Stimulated activated CD4-positive, alpha-beta T cell treated with anti-CD3 and anti-CD28 coated beads, Interleukin-12 subunit alpha, Interleukin-12 subunit beta, amount 100 ng/mL, for 48 hours (primary cell): Measurements from ENCODE around the gene NFAT5.

Experiments
- DNase-seq, 3 donors: peaks; one replicate each; pipeline ENCODE4 v3.0.0-alpha.2; 2020; ENCODE audit warnings: low read depth in 2 of 3, low spot score in 1 of 3

Gene NFAT5

DNA sequence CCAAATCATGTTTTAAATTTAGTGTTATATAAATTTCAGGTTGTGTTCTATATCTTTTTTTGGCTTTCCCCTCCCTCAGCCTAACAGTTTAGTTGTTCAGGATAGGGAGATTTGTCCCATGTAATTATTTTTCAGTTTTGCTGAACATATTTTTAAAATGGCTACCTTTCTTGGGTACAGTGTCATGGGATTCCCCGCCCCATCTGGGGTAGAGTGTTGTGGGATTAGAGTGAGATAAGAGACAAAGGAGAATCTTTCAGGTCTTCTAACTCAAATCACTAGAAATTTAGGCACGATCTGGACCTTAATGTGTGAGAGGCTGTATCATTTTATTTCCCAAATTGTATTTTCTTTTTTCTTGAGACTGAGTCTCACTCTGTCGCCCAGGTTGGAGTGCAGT lies 24.8 kb downstream of the NFAT5 start:
- no peak for DNase-seq

DNA sequence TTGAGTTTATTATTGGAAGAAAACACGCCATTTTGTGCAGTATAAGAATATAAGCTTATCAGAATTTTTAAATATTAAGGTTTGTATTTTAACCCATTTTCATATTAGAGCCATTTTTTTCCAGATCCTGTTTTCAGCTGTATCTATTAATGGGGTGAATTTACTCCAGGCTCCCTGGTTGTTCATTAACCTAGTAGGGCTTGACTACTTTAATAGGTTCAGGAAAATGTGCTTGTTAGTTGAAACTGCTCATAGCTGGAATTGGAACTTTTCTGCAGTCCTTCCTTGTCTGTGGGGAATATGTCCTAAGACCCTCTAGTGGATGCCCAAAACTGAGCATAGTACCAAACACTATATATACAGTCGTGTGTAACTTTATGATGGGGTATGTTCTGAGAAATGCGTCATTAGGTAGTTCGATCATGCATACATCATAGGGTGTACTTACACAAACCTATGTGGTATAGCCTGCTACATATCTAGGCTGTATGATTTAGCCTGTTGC lies 28.0 kb downstream of the NFAT5 start:
- DNase-seq, result no peak

DNA sequence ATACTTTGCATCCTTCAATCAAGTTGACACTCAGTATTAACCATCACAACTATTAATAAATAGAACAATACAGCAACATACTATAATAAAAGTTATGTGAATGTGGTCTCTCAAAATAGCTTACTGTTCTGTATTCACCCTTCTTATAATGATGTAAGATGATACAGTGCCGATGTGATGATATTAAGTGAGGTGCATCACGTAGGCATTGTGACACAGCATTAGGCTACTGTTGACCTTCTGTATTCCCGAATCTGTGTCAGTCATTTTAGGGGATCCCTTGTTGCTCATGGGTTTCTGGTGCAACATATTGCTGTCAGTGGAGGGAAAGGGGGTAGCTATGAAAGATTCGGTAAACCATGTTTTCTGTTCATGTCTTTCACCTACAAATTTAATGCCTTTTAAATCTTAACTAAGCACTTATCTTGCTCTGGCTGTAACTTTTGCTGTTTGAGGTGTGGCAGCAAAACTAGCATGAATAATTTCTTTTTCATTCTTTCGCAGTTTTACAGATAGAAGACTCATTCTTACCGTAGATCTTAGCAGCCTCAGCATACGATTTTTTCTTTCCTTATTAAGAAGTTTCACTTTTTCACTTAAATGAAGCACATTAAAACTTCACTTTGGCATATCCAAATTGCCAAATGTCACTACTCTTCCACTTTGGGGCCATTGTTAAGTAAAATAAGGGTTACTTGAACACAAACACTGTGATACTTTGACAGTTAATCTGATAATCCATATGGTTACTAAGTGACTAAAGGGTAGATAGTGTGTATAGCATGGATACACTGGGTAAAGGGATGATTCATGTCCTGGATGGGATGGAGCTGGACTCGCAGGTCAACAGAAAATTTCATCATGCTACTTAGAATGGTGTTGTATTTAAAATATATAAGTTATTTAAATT lies 29.6 kb downstream of the NFAT5 start:
- DNase-seq, result no peak

DNA sequence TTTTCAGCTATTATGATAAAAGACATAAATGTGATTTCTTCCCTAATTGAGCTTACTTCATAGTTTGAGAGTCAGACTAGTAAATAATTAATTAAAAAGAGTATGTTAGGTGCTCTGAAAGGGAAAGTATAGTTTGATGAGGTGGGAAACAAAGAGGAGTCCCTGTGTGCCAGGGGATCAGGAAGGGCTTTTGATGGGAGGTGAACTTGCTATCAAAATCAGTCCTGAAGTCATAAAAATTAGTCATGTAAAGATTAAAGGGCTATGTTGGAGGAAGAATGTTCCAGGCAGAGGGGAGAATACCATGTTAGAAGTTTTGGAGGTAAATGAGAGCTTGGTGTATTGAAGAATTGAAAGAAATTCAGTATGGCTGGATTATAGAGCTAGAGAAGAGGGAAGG lies 31.0 kb downstream of the NFAT5 start:
- no peak for DNase-seq

DNA sequence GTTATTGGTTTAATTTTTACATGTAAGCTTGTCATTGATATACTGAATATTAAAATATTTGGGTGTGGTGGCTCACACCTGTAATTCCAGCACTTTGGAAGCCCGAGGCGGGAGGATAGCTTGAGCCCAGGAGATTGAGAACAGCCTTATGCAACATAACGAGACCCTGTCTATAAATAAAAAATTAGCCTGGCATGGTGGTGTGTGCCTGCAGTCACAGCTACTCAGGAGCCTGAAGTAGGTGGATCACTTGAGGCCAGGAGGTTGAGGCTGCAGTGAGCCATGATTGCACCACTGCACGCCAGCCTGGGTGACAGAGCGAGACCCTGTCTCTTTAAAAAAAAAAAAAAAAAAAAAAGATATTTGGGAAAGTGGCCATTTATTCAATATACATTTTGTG lies 32.3 kb downstream of the NFAT5 start:
- DNase-seq, result no peak

DNA sequence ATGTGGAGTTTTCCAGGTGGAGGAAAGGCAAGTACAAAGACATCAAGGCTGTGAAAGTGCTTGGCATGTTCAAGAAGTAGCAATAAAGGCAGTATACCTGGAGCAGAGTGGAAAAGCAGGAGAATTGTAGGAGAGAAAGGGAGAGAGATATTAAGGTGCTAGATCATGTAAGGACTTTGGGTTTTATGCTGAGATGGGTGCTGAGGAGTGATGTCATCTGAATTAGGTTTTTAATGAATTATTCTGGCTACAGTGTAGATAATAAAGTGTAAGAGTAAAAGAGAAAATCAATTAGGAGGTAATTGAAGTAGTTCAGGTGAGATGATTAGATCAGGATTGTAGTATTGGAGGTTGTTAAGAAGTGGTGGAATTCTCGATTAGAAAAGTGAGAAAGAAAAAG lies 34.0 kb downstream of the NFAT5 start:
- no peak for DNase-seq

DNA sequence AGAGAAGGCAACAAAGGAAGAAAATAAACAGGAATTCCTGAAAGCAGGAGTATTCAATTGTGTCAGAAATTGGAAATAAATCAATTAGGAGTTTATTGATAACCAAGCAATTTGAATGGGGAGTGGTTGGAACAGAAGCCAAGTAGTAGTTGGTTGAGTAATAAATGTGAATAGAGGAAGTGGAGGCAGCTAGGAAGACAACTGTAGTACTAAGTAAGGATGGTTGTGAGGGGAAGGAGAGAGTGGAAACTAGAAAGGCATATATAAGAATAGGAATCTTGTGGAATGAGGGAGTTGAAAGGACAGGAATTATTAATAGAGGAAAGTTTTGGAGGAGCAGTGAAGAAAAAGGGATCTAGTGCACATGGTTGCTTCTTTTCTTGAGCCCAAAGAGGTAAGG lies 34.4 kb downstream of the NFAT5 start:
- DNase-seq, result no peak

DNA sequence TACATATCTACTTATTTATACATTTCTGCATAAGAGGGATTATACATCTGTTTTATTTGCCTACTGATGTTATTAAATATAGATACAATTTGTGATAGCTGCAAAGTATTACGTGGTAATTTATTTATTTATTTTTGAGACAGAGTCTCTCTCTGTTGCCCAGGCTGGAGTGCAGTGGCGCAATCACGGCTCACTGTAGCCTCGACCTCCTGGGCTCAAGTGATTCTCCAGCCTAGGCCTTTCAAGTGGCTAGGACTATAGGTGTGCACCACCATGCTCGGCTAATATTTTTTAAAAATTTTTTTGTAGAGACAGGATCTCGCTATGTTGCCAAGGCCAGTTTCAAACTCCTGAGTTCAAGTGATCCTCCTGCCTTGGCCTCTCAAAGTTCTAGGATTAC lies 35.5 kb downstream of the NFAT5 start:
- DNase-seq, result no peak

DNA sequence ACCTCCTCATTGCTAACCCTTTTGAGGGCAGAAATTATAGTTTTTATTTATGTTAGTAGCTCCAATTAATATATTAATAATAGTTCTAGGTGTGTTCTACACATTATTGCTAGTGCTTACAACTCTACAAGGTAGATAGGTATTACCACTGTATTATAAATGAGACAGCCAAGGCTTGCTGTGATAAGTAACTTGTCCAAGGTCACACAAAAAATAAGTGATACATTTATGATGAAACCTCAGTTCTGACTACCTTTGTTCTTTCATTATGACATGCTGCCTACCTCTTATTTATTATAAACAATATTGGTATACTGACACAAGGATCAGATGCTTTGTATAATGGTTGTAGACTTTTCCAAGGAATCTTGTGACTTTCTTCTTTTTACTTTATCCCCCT lies 41.2 kb downstream of the NFAT5 start:
- DNase-seq, result no peak

DNA sequence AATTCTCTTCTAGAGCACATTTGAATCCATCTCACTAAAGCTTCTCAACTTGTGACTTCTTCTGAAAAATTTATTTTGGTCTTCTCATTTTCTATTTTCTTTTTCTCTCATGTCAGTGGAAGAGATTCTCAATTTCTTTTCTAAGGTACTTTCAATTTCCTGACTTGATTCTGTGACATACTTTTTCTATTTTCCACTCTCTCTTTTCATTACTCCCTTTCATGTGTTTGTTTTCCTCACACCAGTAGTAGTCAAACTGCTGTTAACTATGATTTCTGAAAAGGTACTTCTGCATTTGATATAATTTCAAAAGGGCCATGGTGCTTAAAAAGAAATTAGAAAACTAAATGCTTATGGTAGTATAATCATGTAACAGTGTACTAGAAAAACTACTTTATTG lies 41.9 kb downstream of the NFAT5 start:
- no peak for DNase-seq

DNA sequence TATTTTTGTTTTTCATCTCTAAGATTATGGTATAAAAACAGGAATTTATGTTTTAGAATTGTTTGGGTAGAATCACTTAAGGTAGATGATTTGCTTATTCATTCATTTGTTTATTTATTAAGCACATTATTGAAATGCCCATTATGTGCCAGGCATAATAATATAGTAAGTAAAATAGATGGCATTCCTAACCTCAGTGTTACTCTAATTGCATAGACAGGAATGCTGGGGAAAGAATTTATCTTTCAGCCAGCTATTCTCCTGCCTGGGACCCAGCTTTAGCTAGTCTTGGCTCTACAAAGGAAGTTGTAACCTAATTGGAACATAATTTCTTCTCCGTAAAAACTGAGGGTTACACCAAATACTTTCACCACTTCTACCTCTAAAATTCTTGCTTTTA lies 44.6 kb downstream of the NFAT5 start:
- no peak for DNase-seq

DNA sequence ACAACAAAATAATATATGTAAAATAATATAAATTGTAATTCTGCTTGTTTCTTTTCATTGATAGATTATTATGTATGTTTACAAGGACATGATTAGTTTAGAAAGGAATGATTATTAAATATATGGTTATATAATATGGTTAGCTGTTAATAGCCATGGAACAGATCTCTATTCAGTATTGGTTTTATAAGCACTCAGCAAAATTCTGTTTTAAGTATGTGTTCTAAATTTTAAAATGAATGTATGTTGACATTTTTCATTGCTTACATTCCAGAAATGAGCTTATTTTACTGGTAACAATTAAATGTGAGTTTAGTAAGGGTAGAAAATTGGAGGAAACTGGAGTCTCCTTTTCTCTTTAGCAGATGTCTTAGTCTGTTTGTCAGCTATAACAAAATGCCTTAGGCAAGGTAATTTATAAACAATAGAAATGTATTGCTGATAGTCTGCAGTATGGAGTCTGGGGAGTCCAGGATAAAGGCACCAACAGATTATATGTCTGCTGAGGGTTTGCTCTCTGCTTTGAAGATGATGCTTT lies 45.4 kb downstream of the NFAT5 start:
- DNase-seq, result no peak

DNA sequence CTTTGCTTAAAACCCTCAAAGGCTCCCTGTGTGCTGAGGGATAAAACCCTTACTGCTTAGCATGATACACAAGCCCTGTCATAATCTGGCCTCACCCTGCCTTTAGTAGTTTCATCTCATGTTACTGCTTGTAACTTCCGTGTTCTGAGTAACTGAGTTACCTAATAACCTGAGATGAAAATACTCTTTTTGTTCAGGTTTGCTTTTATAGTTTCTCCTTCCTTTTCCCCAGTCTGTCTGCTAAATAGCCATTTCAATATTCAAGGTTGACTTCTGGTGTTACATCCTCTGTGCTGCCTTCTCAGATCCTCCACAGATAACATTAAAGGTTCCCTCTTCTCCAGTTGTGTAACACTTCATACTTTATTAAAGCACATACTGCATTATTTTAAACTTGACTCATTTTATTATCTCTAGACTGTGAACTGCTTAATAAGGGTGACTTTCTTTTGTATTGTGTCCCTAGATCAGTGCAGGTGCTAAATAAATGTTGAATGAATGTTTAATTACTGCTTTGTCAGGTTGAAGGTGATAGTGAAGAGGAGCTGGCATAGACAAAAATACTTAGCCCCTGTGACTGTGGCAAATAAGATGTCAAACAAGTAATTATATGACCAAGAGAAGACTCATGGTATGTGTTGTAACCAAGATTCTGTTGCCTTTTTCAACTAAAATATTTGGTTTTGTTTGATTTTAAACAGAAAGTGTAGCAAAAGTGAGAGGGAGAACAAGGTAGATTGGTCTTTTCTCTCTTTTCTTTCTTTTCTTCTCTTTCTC lies 47.8 kb downstream of the NFAT5 start:
- no peak for DNase-seq

DNA sequence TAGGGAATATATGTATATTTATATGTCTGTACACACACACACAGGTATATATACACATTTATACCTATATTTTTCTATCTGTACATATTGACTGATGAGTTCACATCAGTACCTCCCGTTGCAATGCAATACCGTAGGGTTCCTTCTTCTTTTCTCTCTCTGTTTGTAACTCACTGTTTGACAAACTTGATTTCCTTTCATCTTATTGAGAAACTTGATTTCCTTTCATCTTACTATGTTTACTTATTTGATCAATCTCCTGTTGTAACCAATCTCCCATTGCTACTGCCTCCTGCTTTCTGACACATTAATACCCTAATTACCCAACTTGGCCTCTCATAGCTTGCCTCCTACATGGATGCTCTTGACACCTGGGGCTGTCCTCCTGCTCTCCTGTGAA lies 49.8 kb downstream of the NFAT5 start:
- no peak for DNase-seq

DNA sequence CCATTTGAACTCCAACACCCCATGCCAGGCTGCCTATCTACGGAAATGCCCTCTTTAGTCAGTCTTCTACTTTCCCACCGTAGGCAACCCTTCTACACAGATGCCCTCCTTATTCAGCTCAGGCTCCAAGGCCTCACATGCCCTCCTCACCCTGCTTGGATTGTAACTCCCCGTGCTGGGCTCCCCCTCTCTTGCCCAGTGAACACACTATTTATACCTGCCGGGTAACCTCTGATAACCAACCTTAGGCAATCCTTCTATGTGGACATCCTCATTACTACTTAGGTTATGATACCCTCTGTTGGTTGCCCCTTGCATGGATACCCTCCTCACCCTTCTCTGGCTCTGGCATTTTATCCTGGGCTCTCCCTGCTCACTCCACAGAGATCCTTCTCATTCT lies 50.3 kb downstream of the NFAT5 start:
- DNase-seq, result no peak

DNA sequence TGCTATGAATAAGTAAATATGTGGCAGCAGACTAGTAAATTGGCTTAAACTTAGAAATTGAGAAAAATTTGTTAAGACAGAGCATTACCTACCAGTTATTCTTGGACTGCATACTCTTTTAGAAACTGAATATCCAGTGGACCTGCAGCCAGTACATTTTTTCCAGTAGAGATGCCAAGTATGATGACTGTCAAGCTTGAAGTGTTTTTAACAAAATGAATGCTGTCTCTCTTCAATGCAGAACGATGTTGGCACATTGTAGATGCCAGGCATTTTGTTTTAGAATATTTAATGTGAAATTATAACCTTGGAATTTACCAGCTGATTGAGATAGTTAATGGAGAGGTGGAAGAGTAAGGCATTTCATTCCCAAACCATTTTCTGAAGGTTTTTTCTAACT lies 52.5 kb downstream of the NFAT5 start:
- DNase-seq, result no peak

DNA sequence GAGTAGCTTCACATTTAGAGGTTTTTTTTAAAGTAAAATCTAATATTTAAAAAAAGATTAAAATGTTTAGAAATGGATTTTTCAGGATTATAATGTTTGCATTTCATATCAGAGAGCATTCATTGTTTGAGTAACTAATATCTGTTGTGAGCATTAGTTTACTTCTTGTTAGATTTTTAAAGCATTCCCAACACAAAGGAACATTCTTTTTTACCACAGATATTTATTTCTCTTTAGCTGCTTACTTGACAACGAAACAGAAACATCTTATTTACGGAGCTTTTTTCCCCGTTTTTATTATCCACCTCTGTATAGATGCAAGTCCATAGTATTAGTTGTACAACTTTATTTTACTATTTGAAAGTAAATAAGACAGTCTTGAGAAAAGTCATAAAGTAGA lies 53.0 kb downstream of the NFAT5 start:
- DNase-seq, result no peak

DNA sequence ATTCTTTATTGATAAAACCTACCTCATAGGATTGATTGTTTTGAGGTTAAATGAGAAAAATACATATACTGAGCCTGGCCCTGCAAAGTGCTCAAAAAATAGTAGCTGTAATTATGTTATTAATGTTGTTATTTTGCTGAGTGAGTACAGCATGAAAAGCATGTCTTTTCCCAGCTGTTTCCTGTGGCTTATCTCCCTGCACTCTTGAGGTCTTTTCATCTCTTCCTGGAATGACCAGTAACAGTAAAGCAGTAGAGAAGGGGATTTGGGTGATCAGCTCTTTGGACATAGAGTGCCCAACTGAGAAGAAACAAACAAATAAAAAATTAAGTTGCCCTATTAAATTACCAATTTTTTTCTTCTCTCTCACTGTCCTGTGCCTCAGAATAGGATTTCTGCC lies 53.7 kb downstream of the NFAT5 start:
- no peak for DNase-seq

DNA sequence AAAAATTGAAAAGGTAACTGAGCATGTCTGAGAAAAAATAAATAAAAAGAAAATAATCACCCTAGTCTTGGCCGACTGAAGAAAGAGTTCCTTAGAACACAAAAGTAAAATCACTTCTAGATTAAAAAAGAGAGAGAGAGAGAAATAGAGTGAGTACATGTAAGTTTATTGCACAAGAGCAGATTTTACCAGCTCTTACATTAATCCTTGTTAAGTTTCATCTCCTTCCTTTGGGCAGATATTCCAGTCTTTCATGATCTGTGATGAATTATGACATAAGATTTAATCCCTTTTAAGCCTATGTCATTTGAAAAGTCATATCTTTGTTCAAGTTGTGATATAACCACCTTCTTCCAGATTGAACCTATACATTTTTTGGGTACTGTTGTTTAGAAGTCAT lies 54.8 kb downstream of the NFAT5 start:
- DNase-seq, result no peak

DNA sequence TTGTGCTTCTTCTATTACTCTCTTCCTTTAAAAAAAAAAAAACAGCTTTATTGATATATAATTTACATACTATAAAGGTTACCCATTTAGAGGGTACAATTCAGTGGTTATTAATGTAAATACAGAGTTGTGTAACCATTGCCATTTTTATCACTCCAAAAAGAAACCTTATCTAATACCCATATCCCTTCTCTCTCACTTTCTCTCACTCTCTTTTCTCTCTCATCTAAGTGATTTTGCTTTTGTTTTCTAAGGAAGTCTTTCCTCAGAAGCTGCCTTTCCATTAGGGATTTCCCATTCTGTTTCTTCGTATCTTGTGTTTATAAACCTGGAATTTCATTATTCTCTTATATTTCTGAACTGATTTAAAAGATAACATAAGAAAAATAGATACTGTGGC lies 55.5 kb downstream of the NFAT5 start:
- DNase-seq, result no peak

DNA sequence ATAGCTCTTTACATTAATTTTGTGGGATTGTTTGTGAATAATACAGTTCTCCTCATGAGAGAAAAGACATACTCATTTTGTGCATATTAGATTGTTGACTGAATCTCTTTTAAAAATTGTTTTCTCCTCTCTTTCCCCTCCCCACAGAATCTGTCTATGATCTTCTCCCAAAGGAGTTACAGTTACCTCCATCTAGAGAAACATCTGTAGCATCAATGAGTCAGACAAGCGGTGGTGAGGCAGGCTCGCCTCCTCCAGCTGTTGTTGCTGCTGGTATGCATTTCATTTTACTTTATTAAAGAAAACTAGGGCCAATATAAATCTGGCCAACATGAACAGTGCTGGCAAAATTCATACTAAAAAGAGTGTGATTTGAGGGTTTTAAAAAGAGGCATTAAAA lies 60.5 kb downstream of the NFAT5 start:
- DNase-seq, result no peak

DNA sequence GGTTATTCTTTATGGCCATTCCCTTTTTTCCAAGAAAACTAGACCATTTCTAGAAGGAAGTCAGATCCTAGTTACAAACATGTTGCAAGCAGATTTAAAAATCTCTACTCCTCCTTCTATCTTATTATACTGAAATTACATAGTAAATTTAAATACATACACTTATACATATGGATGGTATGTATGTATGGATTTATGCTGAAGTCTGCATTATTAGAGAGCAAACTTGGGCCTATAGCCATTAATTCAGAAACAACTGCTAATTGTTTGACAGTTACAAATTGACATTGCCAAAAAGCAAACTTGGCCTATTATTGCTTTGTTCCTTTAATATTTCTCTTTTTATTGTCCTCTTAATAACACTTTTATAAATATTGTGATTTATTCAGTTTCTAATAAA lies 67.1 kb downstream of the NFAT5 start:
- DNase-seq, result no peak
